CD4-positive, alpha-beta T cell treated with Interleukin-21 for 1 hour (primary cell): ENCODE measurements around the gene TAPT1.
"Not testable (repeated sequence)": the region's sequence is repeated elsewhere in the genome, so short reads cannot be mapped to it uniquely, and the experiment has no call there.

Source experiments
- DNase-seq: peaks from one replicate; pipeline ENCODE4 v3.0.0-alpha.2; 2020

The TAPT1 gene

DNA sequence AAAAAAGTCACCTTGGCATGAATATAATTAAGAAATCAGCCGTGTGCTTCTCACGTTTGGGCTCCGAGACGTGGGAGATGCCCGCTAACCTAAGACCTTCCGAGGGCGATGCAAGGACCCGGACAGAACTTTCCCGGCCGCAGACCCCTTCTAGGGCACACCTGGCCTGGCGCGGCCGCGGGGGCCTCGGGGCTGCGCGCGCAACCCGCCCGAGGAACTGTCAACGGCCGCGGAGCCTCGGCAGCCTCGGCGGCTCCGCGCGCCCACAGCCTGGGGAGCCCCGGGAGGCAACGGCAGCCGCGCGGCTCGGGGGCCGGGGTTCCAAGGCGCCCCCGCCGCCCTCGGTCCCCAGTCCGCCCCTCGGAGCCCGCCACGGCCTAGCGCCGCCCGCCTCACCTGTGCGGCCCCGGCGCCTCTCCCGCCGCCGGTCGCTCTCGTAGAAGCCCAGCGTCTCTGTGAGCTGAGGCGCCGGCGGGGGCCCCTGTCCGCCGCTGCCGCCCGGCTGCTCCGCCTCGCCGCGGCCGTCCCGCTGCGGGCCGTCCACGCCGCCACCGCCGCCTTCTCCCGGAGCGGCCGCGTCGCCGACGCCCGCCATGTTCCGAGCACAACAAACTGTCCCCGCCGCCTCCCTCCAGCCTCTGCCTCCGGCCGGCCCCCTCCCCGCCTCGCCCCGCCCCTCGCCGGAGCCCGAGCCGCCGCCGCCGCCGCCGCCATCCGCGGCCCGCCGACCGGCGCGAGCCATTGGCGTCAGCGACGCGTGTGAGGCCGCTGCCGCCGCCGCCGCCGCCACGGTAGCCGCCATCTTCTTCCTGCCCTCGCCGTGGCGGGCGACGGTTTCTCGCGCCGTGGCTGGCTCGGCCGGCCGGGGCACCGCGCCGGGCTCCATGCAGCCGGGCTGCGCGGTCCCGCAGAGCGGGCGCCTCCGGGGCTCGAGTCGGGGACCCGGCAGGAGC is at the start of gene TAPT1:
Gene TAPT1, minus strand, starts transcription at position 609 of the 953 bp plus-strand sequence. Its CDS starts 14 bp downstream, at position 595.
- peak; percentile 85 for DNase-seq

GRCh38 chr4:16271411-16271810 is 45.1 kb upstream of the TAPT1 start:
- no peak for DNase-seq

GRCh38 chr4:16270454-16271328 is 44.4 kb upstream of the TAPT1 start:
- no peak for DNase-seq

DNA sequence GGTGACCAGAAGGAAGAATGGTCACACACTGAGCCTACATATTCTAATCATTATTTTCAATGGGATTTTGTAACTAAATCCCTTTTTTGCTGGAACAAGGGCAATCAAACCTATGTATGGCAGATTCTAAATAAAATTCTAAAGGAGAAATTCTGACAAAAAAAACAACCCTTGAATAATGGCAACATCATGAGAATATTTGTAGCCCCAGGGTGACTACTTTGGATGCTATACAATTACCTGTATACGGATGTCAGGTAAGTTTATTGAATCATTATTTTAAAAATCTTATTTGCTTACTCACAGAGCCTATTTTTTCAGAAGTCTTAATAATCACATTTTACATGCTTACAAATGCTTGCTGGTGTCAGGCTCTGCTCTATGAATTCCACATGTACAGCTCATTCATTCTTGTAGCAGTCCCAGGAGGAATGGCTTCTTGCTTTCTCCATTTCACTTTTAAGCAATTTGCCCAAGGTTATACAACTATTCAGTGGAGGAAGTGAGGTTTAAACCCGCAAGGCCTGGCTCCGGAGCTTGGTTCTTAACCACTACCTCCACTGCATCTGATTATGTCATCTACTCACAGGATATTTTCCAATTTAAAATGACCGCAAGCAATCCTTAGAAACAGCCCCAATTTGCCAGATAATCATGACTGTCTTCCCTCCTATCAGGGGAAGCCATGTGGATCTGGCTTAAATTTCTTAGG is 43.6 kb upstream of the TAPT1 start:
- not testable (repeated sequence) for DNase-seq

- DNase-seq: no peak
These were observed 43.0 kb upstream of the TAPT1 start for GRCh38 chr4:16269240-16269639.

DNA sequence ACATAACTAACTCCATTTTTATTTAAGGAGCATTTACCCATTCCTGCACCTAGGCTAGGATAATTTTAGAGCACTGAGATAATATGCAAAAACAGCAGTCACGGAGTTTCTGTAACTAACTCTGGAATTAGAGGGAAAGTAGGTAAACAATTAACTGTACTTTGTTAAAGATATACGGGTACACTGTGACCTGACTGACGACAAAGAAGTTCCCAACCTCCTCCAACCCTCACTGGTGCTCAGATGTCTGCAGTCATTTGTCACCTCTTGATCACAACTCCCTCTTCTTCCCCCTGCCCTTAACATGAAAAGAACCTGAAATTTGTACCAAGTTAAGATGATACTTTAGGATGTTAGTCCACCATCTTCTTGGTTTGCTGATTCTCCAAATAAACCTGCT is 42.0 kb upstream of the TAPT1 start:
- no peak for DNase-seq

DNA sequence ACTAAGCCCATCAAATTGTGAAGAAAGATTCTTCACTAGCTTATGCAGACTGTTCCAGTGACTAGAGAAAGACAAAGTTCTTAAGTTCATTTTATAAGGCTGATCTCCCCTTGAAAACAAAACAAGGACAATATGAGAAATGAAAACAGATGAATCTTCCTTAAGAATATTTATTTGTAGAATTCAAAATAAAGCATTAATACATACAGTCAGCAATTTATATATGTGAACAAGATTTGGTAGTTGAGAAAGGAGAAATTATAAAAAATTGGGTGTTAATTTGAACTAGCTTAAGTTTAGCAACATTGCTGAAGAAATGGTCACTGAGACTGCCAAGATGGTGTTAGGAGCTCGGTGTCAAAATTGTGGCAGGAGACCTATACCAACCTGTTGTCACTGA is 41.4 kb upstream of the TAPT1 start:
- DNase-seq: no peak

DNA sequence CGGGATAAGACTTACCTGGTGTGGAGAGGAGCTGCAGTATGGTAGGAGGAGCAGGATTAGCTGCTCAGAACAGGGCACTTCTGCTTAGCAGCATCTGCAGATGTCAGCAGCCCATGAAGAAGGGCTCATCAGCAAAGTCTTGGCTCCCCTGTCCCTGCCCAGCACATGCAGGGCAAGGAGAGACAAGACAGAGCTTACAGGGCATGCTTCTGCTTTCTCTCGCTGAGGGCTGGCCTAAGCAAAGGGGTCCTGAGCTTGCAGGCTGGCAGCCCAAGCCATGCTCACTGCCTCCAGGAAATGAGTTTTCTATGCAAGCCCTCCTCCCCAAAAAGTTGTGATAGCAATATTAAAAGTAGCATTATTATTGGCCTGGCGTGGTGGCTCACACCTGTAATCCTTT is 39.5 kb upstream of the TAPT1 start:
- DNase-seq: no peak

DNA sequence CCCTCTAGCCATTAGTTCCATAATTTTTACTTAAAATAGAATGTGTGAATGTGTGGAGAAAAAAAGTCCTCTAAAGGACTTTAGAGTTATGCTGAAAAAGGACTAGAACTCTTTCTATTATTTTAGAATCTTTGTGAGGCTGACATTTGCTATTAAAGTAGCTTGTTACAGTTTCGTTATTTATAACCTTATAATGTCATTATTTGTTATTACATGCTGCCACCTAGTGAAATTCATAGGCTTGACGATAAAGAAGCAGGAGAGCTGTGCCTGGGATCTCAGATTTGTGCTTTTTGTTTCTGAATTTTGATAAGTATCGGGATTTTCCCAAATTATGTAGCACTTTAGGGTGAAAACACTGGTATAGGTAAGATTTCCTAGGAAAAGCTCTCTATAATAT is 38.5 kb upstream of the TAPT1 start:
- DNase-seq: peak; percentile 58

- no peak for DNase-seq
These were observed 36.8 kb upstream of the TAPT1 start for GRCh38 chr4:16263056-16263455.

- peak; percentile 5 for DNase-seq
These were observed 35.9 kb upstream of the TAPT1 start for GRCh38 chr4:16262188-16262587.

DNA sequence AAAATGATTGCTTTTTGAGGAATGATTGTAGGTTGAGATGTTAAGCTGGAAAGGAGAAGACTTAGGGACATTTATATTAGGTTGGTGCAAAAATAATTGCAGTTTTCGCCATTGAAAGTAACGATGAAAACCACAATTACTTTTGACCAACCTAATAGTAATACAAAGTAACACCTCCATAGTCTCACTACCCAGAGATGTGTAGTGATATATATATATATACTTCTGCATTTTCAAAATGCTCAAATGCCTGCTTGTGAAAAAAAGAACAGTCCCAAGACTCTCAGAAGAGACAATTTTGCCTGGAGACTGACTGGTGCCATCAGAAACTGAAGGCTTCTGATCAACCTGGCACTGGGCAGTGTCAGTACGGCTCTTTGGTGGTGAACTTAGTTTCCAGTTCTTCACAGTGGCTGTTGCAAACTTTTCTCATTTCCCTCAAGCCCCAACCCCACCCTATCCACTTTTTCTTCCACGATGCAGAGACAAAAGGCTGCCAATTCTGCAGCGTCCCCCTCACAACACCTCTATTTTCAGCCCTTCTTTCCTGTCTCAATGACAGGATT is 35.1 kb upstream of the TAPT1 start:
- DNase-seq: no peak

GRCh38 chr4:16259889-16260246 is 33.6 kb upstream of the TAPT1 start:
- no peak for DNase-seq

DNA sequence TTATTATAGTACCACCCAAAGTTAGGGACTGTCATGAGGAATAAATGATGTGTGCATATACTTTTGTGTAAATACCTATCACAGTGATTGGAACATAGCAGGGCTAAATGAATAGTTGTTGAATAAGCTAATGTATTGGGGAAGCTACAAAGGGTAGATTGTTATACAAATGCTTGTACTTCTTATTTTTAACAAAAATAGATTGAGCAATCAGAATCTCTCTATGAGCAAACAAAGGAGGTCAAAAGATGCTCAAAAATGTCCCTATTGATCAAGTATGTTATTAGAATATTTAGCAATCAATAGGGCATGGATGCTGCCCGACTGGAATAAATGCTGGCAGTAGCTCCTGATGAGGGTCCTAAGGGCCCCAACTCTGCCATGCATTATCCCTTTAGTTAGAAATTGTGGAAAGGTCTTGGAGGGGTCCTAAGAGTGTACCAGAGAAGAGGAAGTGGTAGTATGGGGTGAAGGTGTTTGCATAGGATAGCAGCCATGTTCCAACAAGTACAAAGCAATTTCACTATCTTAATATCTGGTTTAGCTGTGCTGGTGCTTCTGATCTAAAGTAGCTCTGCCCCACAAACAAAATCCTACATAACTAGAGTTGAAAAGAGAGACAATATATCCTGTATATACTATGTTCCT is 33.1 kb upstream of the TAPT1 start:
- no peak for DNase-seq

GRCh38 chr4:16257611-16258010 is 31.3 kb upstream of the TAPT1 start:
- DNase-seq: no peak

DNA sequence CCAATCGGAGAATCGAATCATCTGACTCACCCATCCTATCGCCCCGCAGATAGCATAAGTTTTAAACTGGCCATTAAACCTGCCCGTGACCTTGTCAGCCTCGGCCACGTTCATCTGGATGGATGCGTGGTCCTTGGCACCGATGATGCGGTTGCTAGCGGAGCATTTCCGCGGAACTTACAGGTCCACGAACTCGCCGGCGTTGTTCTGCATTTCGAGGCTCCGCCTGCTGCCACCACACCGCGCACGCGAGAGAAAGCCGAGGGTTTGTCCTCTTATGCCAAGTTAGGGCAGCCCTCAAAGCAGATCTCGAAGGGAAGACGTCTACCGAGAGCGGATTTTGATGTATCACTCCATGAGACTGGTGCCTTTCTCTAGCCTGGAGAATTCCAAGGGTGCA is 30.1 kb upstream of the TAPT1 start:
- no peak for DNase-seq

GRCh38 chr4:16255730-16256129 is 29.5 kb upstream of the TAPT1 start:
- DNase-seq: no peak

GRCh38 chr4:16253127-16253960 is 27.1 kb upstream of the TAPT1 start:
- no peak for DNase-seq

DNA sequence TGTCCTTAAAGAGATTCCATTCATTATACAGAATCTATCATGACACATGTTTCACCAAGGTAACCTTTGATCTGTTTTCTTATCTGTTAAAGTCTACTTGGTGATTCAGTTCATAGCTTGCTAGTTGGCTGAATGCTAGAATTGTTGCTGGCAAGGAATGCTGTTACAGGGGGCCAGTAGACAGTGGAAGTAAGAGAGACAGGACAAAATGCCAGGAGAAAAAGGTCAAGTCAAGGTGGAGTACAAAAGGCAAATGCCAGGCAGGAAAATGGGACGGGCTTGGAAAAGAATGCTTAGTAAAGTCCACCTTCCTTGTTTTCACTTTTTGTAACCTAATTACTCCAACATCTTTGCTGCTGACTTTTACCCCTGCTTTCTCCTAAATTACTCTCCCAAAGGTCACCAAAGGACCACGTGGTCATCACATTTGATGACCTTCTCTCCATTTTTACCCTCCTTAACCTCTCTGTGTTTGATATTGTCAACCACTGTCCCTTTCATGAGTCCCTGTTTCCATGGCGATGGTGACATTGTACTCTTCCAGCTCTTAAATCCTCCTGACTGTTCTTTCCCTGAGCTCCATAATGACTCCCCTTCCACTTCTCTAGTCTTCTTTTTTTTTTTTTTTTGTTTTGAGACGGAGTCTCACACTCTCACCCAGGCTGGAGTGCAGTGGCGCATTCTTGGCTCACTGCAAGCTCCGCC is 24.5 kb upstream of the TAPT1 start:
- DNase-seq: no peak

- no peak for DNase-seq
These were observed 22.3 kb upstream of the TAPT1 start for GRCh38 chr4:16248605-16249004.

DNA sequence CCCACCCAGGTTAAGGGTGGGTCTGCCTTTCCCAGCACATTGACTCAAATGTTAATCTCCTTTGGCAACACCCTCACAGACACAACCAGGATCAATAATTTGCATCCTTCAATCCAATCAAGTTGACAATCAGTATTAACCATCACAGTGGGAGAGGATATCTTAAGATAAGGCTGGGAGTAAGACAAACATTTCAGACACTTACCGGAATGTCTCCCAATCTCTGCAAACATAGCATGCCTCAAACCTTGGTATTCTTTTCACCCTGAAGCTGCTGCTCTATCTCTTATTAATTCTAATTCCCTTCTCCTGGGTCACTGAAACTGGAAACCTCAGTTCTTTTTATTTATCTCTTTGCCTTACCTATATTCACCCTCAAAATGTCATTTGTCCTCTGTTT is 19.0 kb upstream of the TAPT1 start:
- DNase-seq: no peak
